ENCODE data around the gene AWAT2.
"Not testable (repeated sequence)": the region's sequence is repeated elsewhere in the genome, so short reads cannot be mapped to it uniquely, and the experiment has no call there.

The AWAT2 gene

GRCh38 chrX:70001269-70001668 lies 48.5 kb downstream of the AWAT2 start:
- no peak for DNase-seq (ENCODE audit: low read depth)

- not testable (repeated sequence) for DNase-seq (ENCODE audit: low read depth)
These were observed 51.4 kb downstream of the AWAT2 start for GRCh38 chrX:69998299-69998698.

- DNase-seq (ENCODE audit: low read depth) = no peak
These were observed 53.6 kb downstream of the AWAT2 start for GRCh38 chrX:69996113-69996468.

- no peak for DNase-seq (ENCODE audit: low read depth)
These were observed 54.2 kb downstream of the AWAT2 start for GRCh38 chrX:69995362-69996112.

- no peak for DNase-seq (ENCODE audit: low read depth)
These were observed 56.2 kb downstream of the AWAT2 start for GRCh38 chrX:69993494-69993893.

- no peak for DNase-seq (ENCODE audit: low read depth)
These were observed 58.1 kb downstream of the AWAT2 start for GRCh38 chrX:69991685-69992084.
